Raji (cell line): ENCODE measurements around the gene MAPT.

Experiments
- POLR2A ChIP-seq: IDR thresholded peaks from 2 replicates; pipeline ENCODE4 v1.6.1; 2011; ENCODE audit warnings: low read depth, low read length, control low read depth; ENCODE audit not compliant: insufficient read depth

The MAPT gene

GRCh38 chr17:45976755-45977505, 82.6 kb downstream of the MAPT start:
- no peak for TF ChIP-seq POLR2A

- TF ChIP-seq POLR2A, result no peak
These were observed 83.1 kb downstream of the MAPT start for GRCh38 chr17:45977506-45977824.

- no peak for TF ChIP-seq POLR2A
These were observed 83.7 kb downstream of the MAPT start for GRCh38 chr17:45977976-45978626.

GRCh38 chr17:45979137-45979536, 84.8 kb downstream of the MAPT start:
- no peak for TF ChIP-seq POLR2A

GRCh38 chr17:45980855-45981254, 86.5 kb downstream of the MAPT start:
- no peak for TF ChIP-seq POLR2A

GRCh38 chr17:45981306-45981705, 87.0 kb downstream of the MAPT start:
- no peak for TF ChIP-seq POLR2A

GRCh38 chr17:45982791-45983613, 88.6 kb downstream of the MAPT start:
- no peak for TF ChIP-seq POLR2A

GRCh38 chr17:45983614-45984310, 89.4 kb downstream of the MAPT start:
- no peak for TF ChIP-seq POLR2A

GRCh38 chr17:45984368-45984767, 90.0 kb downstream of the MAPT start:
- no peak for TF ChIP-seq POLR2A

GRCh38 chr17:45985447-45985846, 91.1 kb downstream of the MAPT start:
- TF ChIP-seq POLR2A, result no peak

GRCh38 chr17:45986056-45986455, 91.7 kb downstream of the MAPT start:
- TF ChIP-seq POLR2A, result no peak

GRCh38 chr17:45987706-45988105, 93.4 kb downstream of the MAPT start:
- TF ChIP-seq POLR2A, result no peak

- no peak for TF ChIP-seq POLR2A
These were observed 95.4 kb downstream of the MAPT start for GRCh38 chr17:45989759-45990158.

- no peak for TF ChIP-seq POLR2A
These were observed 96.5 kb downstream of the MAPT start for GRCh38 chr17:45990886-45991285.

- TF ChIP-seq POLR2A, result no peak
These were observed 97.0 kb downstream of the MAPT start for GRCh38 chr17:45991341-45991740.

- no peak for TF ChIP-seq POLR2A
These were observed 97.8 kb downstream of the MAPT start for GRCh38 chr17:45992175-45992574.

- no peak for TF ChIP-seq POLR2A
These were observed 98.5 kb downstream of the MAPT start for GRCh38 chr17:45992904-45993303.
